GM10847 (cell line): Measurements from ENCODE around the gene SAP25.

Experiments
- POLR2A ChIP-seq: IDR thresholded peaks from 2 replicates; pipeline ENCODE4 v1.6.1; 2011; ENCODE audit not compliant: insufficient read length; ENCODE audit errors: extremely low read depth

SAP25 gene

DNA sequence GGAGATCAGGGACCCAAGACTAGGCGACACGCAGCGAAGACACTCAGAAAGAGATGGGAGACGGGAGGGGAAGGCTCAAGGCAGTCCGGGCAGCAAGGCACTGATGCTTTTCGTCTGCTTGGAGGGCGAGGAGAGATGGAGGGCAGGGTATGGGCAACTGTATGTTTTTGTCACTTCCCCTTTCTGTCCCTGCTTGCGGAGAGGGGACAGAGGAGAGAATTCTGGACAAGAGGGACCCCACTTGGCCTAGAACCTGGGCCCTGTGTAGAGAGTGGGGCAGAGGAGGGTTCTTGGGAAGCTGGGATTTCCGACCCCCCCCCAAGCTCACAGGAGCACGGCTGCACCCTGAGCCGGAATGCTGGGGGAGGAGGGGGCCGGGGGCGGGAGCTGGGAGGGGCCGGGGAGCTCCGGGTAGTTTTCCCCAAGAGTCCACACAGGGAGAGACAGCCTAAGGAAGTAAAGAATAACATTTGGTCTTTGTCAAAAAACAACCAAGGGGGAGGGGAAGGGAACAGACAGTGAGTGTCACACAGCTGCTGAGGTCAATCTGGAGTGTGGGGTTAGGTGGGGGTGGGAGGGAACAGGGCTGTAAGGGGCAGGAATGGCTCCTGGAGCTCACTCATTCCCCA lies 10.5 kb upstream of the SAP25 start:
- TF ChIP-seq POLR2A: no peak

DNA sequence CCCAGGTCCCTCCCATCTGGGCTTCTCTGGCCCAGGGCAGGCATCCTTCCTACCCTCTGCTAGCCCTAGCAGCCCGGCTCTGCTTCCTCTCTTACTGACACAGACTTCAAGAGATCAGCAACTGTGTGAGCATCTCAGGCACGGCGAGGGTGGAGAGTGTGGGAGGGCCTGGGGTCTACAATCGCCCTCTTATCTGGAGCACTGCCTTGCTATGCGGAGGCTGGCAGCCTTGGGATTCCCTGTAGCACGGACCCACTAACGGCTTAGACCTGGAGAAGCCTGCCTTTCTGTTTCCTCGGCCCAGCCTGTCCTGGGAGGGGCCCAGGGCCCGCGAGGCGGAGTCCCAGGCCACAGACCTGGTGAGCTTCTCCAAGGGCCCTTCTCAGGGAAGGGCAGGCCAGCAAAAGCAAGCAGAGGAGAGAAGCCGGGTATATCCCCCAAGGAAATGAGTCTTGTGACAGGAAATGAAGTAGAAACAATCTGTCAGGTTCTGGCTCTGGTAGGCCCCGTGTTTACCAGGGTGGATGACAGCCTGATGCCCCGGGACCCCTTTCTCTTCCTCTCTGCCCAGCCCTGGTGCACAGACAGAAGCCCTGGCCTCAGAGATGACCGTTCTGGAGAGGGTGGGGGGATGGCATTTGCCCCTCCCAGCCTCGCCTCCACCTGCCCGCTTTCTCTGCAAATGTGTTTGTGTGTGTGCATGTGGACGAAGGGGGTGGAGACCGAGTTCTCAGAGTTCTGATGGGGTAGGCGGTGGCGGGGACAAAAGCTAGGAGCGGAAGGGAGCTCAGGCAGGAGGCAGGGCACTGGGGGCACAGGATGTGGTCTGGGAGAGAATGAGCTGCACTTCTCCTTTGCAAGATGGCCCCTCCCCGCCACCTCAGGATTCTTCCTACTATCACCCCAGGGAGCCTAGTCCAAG lies 9.7 kb upstream of the SAP25 start:
- no peak for TF ChIP-seq POLR2A

DNA sequence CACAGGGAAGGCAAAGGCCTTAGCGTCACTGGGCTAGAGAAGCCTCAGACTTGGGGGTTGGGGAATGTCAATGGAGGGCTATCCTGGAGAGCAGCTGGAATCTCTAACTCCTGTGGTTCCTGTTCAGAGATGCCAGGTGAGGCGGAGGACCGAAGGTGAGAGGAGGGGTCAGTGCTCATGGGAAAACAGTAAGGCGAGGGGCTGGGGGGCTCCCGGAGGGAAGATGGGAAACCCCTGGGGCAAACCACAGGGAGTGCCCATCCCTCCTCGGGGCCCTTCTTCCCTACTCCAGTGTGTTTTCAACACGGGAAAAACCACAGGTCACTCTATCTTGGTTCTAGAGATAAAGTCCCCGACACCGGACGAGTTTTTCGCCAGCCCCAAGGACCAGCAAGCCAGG lies 8.9 kb upstream of the SAP25 start:
- no peak for TF ChIP-seq POLR2A

DNA sequence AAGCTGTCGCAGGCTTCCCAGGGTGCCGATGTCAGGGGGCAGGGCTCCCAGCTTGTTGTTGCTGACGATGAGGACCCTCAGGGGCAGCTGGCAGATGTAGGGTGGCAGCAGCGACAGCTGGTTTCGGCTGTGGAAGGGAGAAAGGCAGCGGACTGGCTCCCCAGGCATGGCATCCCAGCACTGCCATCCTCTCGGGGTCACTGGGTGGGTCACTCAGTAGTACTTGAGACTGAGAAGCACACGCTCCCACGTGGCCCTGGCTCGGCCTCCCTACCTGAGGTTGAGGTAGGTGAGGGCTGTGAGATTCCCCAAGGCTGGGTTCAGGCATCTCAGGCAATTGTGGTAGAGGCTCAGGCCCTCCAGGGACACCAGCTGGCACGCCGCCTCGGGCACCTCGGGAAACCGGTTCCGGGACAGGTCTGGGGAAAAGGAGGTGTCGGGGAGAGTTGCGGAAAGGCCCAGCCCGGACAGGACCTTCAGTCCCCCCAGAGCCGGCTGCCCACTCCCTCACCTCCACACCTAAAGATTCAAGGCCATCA lies 8.4 kb upstream of the SAP25 start:
- TF ChIP-seq POLR2A: no peak

DNA sequence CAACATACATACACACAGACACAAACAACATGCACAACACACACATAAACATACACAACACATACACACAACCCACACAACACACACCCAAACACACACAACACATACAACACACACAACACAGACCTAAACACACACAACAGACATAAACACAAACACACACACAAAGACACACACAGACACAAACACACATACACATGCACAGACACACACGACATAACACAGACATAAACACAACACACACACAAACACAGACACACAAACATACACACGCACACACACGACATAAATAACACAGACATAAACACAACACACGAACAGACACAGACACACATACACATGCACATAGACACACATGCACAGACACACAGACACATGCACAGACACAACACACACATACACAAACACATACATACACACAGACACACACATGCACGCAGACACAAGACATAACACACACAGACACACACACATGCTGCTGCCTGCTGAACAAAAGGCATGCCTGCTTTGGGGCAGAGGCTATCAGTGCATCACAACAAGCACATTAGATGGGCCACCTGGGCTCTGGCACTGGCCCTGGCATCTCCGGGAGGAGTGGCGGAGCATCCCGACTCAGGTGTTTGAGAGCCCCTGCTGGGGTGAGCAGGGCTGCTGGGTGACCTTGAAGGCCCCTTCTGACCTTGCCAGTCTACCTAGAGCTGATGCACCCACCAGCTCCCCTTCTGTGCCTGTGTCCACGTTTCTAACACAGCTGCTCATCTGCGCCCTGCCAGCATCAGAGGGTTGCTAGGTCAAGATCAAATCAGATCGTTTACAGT lies 7.0 kb upstream of the SAP25 start:
- TF ChIP-seq POLR2A: no peak

DNA sequence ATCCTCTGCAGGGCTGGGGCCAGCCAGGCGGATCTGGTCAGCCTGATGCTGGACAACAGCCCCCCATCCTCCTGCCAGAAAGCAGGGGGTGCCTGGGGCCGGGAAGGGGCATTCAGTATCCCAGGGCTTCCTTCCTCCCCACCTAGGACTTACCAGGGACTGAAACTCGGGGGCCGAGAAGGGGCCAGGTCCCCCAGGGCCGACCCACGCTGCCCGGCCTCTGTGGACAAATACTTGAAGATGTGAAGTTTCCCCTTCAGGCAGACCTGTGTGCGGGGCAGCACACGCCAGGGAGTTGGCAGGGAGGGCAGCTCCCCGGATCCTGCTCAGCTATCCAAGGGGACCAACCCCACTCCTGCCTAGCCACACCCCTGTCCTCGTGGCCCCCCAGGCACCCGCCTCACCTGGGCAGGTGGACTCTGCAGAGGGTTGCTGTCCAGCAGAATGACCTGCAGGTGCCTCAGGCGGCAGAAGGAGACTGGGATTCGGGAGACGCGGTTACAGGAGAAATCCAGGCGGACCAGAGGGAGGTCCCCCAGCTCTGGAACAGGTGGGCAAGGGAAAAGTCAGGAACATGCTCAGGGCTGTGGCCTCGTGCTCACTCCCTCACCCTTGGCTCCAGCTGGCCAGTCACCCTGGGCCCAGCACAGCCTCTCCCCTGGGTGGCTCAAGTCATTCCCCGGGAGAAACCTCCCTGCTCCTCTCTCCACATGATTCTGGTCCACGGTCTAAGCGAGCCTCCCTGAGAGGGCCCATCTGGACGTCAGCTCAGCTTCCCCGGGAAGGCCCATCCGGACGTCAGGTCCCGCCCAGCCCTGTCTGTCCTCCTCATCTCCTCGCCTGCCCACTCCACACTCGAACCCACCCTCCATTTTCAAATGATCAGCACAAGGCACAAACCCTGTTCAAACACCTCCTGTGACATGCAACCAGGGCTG lies 4.8 kb upstream of the SAP25 start:
- TF ChIP-seq POLR2A: no peak

DNA sequence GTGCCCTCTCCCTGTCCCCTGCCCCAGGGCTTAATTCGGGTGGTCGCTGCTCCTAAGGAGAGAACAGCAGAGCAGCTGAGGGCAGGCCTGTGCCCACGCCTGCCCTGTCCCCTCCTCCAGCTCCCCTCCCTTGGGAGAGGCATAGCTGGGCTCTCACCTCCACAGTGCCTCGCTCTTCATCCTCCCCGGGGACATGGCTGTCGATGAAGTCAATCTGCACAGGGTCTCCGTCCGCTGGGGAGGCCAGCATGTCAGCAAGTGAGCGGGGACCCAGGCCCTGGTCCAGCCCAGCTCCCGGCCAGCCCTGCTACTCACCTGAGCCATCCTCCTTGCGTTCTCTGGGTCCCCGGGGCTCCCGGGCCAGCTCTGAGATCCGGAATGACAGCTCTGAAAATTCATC lies 3.8 kb upstream of the SAP25 start:
- TF ChIP-seq POLR2A: no peak

DNA sequence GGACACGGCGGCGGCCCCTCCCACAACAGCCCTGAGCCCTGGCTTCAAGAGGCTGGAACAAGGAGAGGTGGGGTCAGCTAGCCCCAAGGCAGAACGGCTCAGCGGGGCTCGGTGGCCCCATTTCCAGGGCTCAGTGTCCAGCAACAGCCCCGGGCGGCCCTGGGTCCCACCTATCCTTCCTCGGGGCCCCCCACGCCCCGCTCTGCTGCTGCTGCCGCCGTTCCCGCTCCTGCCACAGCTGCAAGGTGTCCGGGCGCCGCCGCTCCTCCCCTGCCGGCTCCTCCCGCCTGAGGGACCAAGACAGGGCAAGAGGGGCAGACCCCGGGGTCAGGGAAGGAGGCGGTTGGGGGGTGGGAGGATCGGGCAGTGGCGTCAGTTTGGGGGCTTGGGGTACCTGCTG lies 3.4 kb upstream of the SAP25 start:
- TF ChIP-seq POLR2A: no peak

DNA sequence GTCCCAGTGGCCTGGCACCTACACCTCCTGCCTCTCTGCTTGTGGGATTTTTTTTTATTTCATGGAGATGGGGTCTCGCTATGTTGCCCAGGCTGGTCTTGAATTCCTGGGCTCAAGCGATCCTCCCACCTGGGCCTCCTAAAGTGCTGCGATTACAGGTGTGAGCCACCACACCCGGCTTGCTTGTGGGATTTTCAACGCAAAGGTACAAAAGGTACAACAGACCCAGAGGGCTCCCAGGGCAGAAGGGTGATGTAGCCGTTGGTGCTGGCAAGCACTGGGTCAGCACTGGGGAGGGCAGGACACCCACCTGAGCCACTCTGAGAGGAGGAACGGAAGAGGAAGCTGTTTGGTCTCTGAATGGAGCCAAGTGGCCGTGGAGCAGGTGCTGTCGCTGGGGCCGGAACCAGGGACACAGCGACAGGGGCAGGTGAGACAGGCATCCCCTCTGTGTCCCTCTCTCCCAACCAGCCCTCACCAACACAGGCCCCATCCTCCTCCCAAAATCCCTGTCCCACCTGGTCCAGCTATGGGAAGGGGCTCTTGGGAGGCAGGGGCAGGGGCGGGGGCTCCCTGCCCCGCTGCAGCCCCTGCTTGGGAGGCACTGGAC lies 2.8 kb upstream of the SAP25 start:
- TF ChIP-seq POLR2A: no peak

DNA sequence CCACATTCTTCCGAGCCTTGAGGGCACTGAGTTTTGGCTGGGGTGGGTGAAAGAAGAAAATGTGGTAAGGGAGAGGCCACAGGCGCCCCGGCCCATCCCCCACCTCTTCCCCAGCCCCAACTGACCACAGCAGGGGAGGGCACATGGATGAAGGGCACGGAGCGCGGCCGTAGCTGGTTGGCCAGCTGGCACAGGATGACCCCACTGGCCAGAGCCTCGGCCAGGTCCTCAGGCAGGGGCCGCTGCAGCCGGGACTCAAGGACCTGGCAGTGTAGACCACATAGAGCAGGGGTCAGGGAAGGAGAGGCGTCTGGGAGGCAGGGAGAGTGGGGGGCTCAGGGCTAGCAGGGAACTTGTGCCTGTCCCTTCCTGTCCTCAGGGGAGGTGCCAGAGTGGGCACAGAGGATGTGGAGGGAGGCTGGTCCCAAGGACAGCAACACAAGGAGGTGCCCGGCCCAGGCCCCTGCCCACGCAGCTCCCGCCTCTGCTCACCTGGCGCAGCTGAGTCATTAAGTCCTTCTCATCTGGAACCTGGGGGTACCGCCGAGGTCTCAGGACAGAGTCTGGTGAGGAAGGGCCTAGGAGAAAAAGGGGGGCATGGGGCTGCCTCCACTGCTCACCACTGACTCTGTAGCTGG lies 2.2 kb upstream of the SAP25 start:
- TF ChIP-seq POLR2A: no peak

DNA sequence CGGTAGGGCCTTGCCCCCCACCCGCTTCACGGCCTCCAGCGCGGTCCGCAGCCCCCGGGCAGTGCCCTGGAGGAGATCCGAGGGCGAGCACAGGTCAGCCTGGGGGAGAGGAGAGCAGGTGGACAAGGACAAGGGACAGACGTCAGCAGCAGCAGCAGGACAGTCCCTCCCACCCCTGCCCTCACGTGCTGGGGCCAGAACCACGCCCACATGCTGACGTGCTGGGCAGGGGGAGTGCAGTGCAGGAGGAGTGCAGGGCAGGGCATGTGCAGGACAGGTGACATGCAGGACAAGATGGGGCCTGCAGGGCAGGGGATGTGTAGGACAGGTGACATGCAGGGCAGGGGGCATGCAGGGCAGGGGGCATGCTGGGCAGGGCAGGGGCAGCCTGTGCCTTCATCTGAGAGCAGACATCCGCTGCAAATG lies 1.5 kb upstream of the SAP25 start:
- no peak for TF ChIP-seq POLR2A

DNA sequence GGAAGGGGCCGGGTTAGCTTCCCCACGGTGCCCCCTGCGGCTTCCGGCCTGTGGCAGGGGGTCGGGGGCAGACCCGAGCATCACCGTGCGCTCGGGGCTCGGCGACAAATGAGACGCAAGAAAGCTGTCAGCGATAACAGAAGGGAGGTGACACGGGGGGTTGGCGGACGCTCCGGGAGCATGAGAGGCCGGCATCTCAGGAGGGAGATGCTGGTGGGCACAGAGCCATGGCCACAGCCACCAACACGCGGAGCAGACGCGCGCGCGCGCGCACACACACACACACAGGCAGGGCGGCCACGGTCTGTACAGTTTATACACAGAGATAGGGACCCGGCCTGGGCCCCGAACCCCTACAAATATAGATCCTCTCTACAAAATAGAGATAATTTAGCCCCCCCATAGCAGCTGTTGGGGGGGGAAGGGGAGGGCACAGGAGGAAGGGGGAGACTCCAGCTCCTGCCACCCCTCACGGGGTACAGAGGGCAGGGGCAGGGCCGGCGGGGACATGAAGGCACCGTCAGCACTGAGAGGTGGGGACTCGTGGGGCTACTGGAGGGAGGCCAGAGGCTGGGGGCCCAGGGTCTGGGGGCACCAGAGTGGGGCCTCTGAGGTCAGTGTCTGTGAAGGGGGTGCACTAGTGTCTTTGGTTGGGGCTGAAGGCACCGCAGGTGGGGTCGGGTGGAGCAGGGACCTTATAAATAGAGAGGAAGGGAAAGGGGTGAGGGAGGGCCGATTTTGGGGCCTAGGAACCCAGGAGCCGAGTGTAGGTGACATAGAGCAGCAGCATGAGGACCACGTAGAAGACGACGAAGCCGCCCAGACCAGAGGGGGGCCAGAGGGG lies 884 bp upstream of the SAP25 start:
- TF ChIP-seq POLR2A: no peak

DNA sequence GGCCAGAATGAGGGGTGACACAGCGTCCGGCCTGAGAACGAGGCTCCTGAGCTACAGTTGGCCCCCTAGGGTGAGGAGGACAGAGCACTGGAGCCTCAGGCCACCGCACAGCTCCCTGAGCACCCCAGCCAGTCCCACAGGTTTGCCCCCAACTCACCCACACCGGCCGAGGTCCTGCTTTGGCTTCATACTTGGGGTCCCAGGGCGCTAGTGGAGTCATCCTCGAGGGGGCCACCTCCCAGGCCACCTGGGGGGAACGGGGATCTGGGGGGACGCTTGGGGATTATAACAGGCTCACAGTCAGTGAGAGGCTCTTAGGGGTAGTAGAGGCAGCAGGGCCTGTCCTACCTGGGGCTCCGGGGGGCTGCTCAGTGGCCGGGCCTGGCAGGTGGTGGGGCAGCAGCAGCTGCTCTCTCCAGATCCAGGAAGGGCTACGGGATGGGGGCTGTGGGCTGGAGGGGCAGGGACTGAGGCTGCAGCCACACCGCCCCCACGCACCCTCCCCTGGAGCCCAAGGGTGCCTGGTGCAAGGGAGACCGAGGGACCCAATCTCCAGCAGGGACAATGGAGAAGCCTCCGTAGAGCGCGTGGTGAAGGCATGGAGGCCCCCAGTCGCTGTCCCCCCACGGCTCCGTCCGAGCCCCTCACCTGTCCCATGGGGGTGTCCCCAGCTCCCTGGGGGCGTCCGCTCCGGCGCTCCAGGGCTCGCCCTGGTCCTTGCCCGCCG lies 588 bp downstream of the SAP25 start:
- TF ChIP-seq POLR2A: no peak
